Kidney (tissue), 14 donors: ENCODE measurements around the gene TMEM164. TPM values are rescaled to one million over a fixed set of nuclear protein-coding genes. Genes with fewer than 3 reads are reported as not detected.

Experiments used
- DNase-seq, 5 donors: peaks; one replicate each; pipeline ENCODE4 v3.0.0-alpha.2; 2013 to 2020
- FAIRE-seq: peaks from 2 replicates; lab custom pipeline; 2012; peaks lifted over from hg19 to GRCh38; lab: Jason Lieb, UNC
- H3K27ac ChIP-seq, 2 donors: one replicate each; pipeline ENCODE4 v1.7.0; 2013; ENCODE audit warnings: low read depth in 2 of 2, low read length in 2 of 2, inconsistent platforms in 1 of 2
- H3K27me3 ChIP-seq: one replicate; pipeline ENCODE4 v1.7.1; 2013; ENCODE audit warnings: low read length, inconsistent platforms; ENCODE audit not compliant: control insufficient read depth, insufficient read depth
- H3K36me3 ChIP-seq, 3 donors: one replicate each; pipeline versions ENCODE4 v1.7.0 to v1.7.1; 2013; ENCODE audit warnings: low read length in 3 of 3, control low read depth in 1 of 3, inconsistent platforms in 1 of 3; ENCODE audit not compliant: insufficient read depth in 3 of 3, control insufficient read depth in 2 of 3
- H3K4me1 ChIP-seq, 3 donors: one replicate each; pipeline versions ENCODE4 v1.7.0 to v1.7.1; 2013; ENCODE audit warnings: low read length in 3 of 3, inconsistent platforms in 1 of 3, low read depth in 1 of 3; ENCODE audit not compliant: control insufficient read depth in 2 of 3, insufficient read depth in 2 of 3
- H3K4me3 ChIP-seq, 3 donors: one replicate each; pipeline versions ENCODE4 v1.7.0 to v1.8.1; 2013; ENCODE audit warnings: low read length in 3 of 3, control low read depth in 1 of 3, inconsistent platforms in 1 of 3
- H3K9ac ChIP-seq, 3 donors: one replicate each; pipeline versions ENCODE4 v1.7.0 to v1.7.1; 2013; ENCODE audit warnings: low read length in 3 of 3, control low read depth in 1 of 3, inconsistent platforms in 1 of 3
- H3K9me3 ChIP-seq, 3 donors: one replicate each; pipeline versions ENCODE4 v1.7.0 to v1.7.1; 2013; ENCODE audit warnings: low read length in 3 of 3, control low read depth in 1 of 3, inconsistent platforms in 1 of 3; ENCODE audit not compliant: control insufficient read depth in 2 of 3, insufficient read depth in 1 of 3
- intact Hi-C: fragments of 100-400 bp; cut with DNase I; formaldehyde crosslinking; loops from one replicate; pipeline ENCODE4 v1.11.1; 2022
- polyA plus RNA-seq: library from polyadenylated mRNA; stranded (reverse); fragments of 350-450 nt; fragmentation: Illumina TruSeq; extraction: RNeasy Lipid Tissue Mini Kit (QIAGEN cat#74804); gene quantifications from one replicate; pipeline ENCODE4 v1.2.3, GENCODE V29; 2014; ENCODE audit warnings: low read depth, low replicate concordance; ENCODE audit not compliant: insufficient read depth
- total RNA-seq: library from RNA; stranded (reverse); fragmentation: NEBNext Ultra II Directional; extraction: Animal tissue kit (Norgen Biotek cat#: 25700); gene quantifications from one replicate; pipeline ENCODE4 v1.2.1, GENCODE V29; 2021
- TF ChIP-seq, protein P1 (sequence below): IDR thresholded peaks from 3 replicates; pipeline ENCODE4 v1.5.1; 2012; ENCODE audit warnings: mild to moderate bottlenecking, moderate library complexity, borderline replicate concordance; ENCODE audit not compliant: insufficient read depth; ENCODE audit errors: extremely low read depth
- donor health status: control.
- donor health status: control.
- donor health status: control.
- donor health status: control.
- donor health status: control.
- donor health status: DM: yes; HTN: yes; CAD: no.
- donor health status: Normal renal cell carcinoma (clear cell type).

TMEM164 gene
- total and polyA plus RNA-seq, 2 donors from 2014 or later, result 16.9 to 36.0 TPM

DNA sequence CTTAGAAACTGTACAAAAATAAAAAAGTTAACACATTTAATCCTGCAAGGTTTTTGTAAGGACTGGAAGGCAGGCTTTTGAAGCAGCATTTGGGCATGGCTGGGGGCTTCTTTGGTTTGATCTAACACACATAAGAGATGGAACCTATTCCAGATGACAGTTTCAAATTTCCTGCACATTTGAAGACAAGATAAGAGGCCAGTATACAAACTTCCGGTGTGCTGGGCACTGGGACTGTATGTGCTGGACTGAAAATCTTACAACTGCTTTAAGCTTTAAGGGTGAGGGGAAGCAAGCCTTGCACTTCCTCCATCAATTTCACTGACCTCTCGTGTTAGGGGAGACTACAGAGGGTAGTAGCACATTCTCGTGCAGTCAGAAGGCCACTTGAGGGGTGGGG, 192.1 kb downstream of the TMEM164 start:
- Histone ChIP-seq H3K27ac (no peak overlapping the region), H3K9me3 (no peaks in the 10 kb centered on the region), H3K4me3 (no peak overlapping the region), H3K9ac (no peak overlapping the region), H3K4me1 (no peaks in the 10 kb centered on the region), H3K36me3 (no peaks in the 10 kb centered on the region), H3K27me3 (peaks cover 2% of the 10 kb centered on the region)
- no peak for DNase-seq
- TF ChIP-seq, protein P1, sequence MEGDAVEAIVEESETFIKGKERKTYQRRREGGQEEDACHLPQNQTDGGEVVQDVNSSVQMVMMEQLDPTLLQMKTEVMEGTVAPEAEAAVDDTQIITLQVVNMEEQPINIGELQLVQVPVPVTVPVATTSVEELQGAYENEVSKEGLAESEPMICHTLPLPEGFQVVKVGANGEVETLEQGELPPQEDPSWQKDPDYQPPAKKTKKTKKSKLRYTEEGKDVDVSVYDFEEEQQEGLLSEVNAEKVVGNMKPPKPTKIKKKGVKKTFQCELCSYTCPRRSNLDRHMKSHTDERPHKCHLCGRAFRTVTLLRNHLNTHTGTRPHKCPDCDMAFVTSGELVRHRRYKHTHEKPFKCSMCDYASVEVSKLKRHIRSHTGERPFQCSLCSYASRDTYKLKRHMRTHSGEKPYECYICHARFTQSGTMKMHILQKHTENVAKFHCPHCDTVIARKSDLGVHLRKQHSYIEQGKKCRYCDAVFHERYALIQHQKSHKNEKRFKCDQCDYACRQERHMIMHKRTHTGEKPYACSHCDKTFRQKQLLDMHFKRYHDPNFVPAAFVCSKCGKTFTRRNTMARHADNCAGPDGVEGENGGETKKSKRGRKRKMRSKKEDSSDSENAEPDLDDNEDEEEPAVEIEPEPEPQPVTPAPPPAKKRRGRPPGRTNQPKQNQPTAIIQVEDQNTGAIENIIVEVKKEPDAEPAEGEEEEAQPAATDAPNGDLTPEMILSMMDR, result no peak
- intact Hi-C loops, result no loop called here
- no peak for FAIRE-seq

DNA sequence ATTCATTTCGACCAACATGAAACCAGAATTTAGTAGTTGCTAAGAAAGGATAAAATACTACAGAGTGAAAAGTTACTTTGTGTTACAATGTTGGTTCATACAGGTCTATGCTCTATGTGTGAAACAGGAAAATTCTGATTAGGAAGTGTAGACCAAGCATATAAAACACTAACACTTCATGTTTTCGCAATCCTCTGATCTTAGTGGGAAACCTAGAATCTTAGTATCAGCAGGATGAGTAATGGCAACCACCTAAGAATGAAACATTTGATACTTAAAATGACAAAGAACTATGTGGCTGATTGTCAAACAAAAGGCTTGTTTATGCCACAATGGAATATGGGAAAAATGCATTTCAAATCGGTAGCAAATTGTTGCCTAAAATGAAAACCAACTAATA, 198.9 kb downstream of the TMEM164 start:
- no peaks in the 10 kb centered on the region for H3K9me3 ChIP-seq
- peaks cover 0 to 2% (median 0%) of the 10 kb centered on the region in 3 donors for H3K36me3 ChIP-seq
- H3K27me3 ChIP-seq, result peaks cover 3% of the 10 kb centered on the region
- no peaks in the 10 kb centered on the region for H3K4me1 ChIP-seq
- TF ChIP-seq, protein P1, result no peak
- H3K4me3 ChIP-seq, result no peak overlapping the region
- no peak overlapping the region for H3K27ac ChIP-seq
- FAIRE-seq, result peak; percentile 56
- H3K9ac ChIP-seq, result no peak overlapping the region
- intact Hi-C loops, result no loop called here
- no peak for DNase-seq

DNA sequence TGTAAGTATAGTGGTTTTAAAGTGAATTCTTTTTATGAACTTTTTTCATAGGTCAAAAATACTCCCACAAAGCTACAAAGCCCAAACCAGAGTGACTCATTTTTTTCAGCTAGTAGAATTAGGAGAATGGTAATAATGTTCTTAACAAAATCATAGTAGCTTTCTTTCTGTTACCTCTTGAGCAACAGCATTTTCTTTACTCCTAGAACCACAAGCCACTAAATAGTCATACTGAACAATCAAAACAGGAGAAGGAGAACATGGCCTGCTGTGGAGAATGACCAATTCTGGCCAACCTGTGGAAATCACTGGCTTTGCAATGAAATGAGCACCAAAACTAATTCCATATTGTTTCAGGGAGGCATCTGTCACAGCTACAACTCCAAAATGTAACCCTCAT, 202.1 kb downstream of the TMEM164 start:
- peaks cover 0 to 2% (median 0%) of the 10 kb centered on the region in 3 donors for H3K36me3 ChIP-seq
- DNase-seq (no peak), FAIRE-seq (peak; percentile 6)
- no peak overlapping the region for H3K27ac ChIP-seq
- no peaks in the 10 kb centered on the region for H3K4me1 ChIP-seq
- no peak overlapping the region for H3K9ac ChIP-seq
- H3K9me3 ChIP-seq, result no peaks in the 10 kb centered on the region
- H3K4me3 ChIP-seq, result no peak overlapping the region
- intact Hi-C loops, result no loop called here
- TF ChIP-seq, protein P1, result no peak
- H3K27me3 ChIP-seq, result peaks cover 3% of the 10 kb centered on the region

DNA sequence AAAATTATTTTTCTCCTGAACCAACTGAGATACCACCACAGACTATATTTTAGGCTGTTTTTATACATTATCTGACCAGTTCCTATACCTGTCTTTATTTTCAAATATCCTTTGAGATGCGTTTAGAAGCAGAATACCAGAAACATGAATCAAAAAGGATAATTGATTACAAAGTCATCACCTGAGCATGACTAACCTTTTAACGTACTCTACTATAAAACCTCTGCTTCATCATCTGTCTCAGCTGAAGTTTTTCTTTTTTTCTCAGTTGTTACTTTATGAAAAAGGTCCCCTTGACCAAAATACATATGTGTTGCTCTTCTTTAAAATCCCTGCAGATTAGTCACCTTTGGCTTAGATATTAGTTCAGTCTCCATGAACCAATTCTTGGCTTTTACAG, 205.2 kb downstream of the TMEM164 start:
- Histone ChIP-seq H3K9ac (no peak overlapping the region), H3K9me3 (no peaks in the 10 kb centered on the region), H3K4me3 (no peak overlapping the region), H3K36me3 (no peaks in the 10 kb centered on the region), H3K27ac (no peak overlapping the region), H3K27me3 (peaks cover under 1% of the 10 kb centered on the region), H3K4me1 (no peaks in the 10 kb centered on the region)
- FAIRE-seq (no peak), DNase-seq (no peak)
- intact Hi-C loops, result no loop called here
- TF ChIP-seq, protein P1, result no peak
